Uterus (tissue), 2 donors: ENCODE measurements around the gene CELSR1.

Experiments
- CTCF ChIP-seq, 4 experiments: fragments of 200-600 bp in 2 of 4; fragments of 450-650 bp in 2 of 4; sonication (generic) in 2 of 4; IDR thresholded peaks; one replicate each; pipeline ENCODE4 v1.5.1; 2016 to 2019; ENCODE audit warnings: antibody characterized with exemption in 4 of 4, mild to moderate bottlenecking in 2 of 4, moderate library complexity in 1 of 4
- POLR2A ChIP-seq, 2 donors: fragments of 450-650 bp; IDR thresholded peaks; one replicate each; pipeline ENCODE4 v1.6.1; 2016; ENCODE audit warnings: antibody characterized with exemption in 2 of 2, mild to moderate bottlenecking in 1 of 2, moderate library complexity in 1 of 2

- TF ChIP-seq CTCF (IDR thresholded peaks at IDR 0.05), result no peak
- no peak for TF ChIP-seq POLR2A (IDR thresholded peaks at IDR 0.05)
Observed at GRCh38 chr22:46425016-46425415, 112.4 kb downstream of the CELSR1 start.
